Activated CD4-positive, alpha-beta T cell treated with anti-CD3 and anti-CD28 coated beads for 1 hour (primary cell): ENCODE results near the gene AKAP13.
A peak's percentile ranks its signal among the peaks of the same experiment; 100 is the strongest.
"Not testable (repeated sequence)": the region's sequence is repeated elsewhere in the genome, so short reads cannot be mapped to it uniquely, and the experiment has no call there.

Source experiments
- DNase-seq: peaks from one replicate; pipeline ENCODE4 v3.0.0-alpha.2; 2020

Gene AKAP13

GRCh38 chr15:85507114-85507513 lies 126.7 kb downstream of the AKAP13 start:
- DNase-seq: no peak

GRCh38 chr15:85509973-85510372 lies 129.6 kb downstream of the AKAP13 start:
- DNase-seq: no peak

GRCh38 chr15:85514413-85514812 lies 134.0 kb downstream of the AKAP13 start:
- DNase-seq: no peak

- no peak for DNase-seq
These were observed 134.8 kb downstream of the AKAP13 start for GRCh38 chr15:85515212-85515611.

- no peak for DNase-seq
These were observed 136.7 kb downstream of the AKAP13 start for GRCh38 chr15:85517086-85517485.

- no peak for DNase-seq
These were observed 138.8 kb downstream of the AKAP13 start for GRCh38 chr15:85518979-85519761.

- no peak for DNase-seq
These were observed 140.2 kb downstream of the AKAP13 start for GRCh38 chr15:85520650-85521049.

- no peak for DNase-seq
These were observed 143.1 kb downstream of the AKAP13 start for GRCh38 chr15:85523530-85523929.

GRCh38 chr15:85525755-85526154 lies 145.4 kb downstream of the AKAP13 start:
- no peak for DNase-seq

GRCh38 chr15:85527895-85528294 lies 147.5 kb downstream of the AKAP13 start:
- DNase-seq: no peak

GRCh38 chr15:85530079-85530478 lies 149.7 kb downstream of the AKAP13 start:
- no peak for DNase-seq

GRCh38 chr15:85531083-85531482 lies 150.7 kb downstream of the AKAP13 start:
- DNase-seq: no peak

GRCh38 chr15:85532689-85533088 lies 152.3 kb downstream of the AKAP13 start:
- no peak for DNase-seq

- no peak for DNase-seq
These were observed 153.6 kb downstream of the AKAP13 start for GRCh38 chr15:85534031-85534430.

GRCh38 chr15:85535533-85536330 lies 155.3 kb downstream of the AKAP13 start:
- DNase-seq: not testable (repeated sequence)

- DNase-seq: no peak
These were observed 155.9 kb downstream of the AKAP13 start for GRCh38 chr15:85536341-85536740.

GRCh38 chr15:85539491-85539890 lies 159.1 kb downstream of the AKAP13 start:
- DNase-seq: no peak

GRCh38 chr15:85540085-85540797 lies 159.8 kb downstream of the AKAP13 start:
- no peak for DNase-seq

- DNase-seq: no peak
These were observed 161.3 kb downstream of the AKAP13 start for GRCh38 chr15:85541744-85542143.

GRCh38 chr15:85542488-85542887 lies 162.1 kb downstream of the AKAP13 start:
- no peak for DNase-seq

- DNase-seq: no peak
These were observed 162.5 kb downstream of the AKAP13 start for GRCh38 chr15:85542895-85543331.

- peak; percentile 8 for DNase-seq
These were observed 163.3 kb downstream of the AKAP13 start for GRCh38 chr15:85543741-85544155.

GRCh38 chr15:85545185-85545584 lies 164.8 kb downstream of the AKAP13 start:
- no peak for DNase-seq
